Upper lobe of left lung (tissue), 6 donors: ENCODE results near the gene DYNLRB2. TPM values are rescaled to one million over a fixed set of nuclear protein-coding genes. Genes with fewer than 3 reads are reported as not detected.
A peak's percentile ranks its signal among the peaks of the same experiment; 100 is the strongest.

ENCODE experiments used
- ATAC-seq, 2 donors: fragments of 200-7000 bp; cut with Tn5 transposase; one replicate each; pipeline ENCODE4 v1.9.1; 2022; ENCODE audit warnings: mild to moderate bottlenecking in 2 of 2, moderate library complexity in 2 of 2; ENCODE audit not compliant: low FRiP score in 2 of 2
- DNase-seq, 2 donors: peaks; one replicate each; pipeline ENCODE4 v3.0.0-alpha.2; 2019 to 2020
- H3K27ac ChIP-seq, 4 donors: fragments of 200-600 bp; sonication (generic); one replicate each; pipeline ENCODE4 v1.5.1; 2016 to 2019
- H3K27me3 ChIP-seq, 4 donors: fragments of 200-600 bp; sonication (generic); one replicate each; pipeline ENCODE4 v1.5.1; 2017 to 2019
- H3K36me3 ChIP-seq, 4 donors: fragments of 200-600 bp; sonication (generic); one replicate each; pipeline ENCODE4 v1.5.1; 2016 to 2019
- H3K4me1 ChIP-seq, 4 donors: fragments of 200-600 bp; sonication (generic); one replicate each; pipeline ENCODE4 v1.5.1; 2018 to 2019
- H3K4me3 ChIP-seq, 4 donors: fragments of 200-600 bp; sonication (generic); one replicate each; pipeline ENCODE4 v1.5.1; 2017 to 2019; ENCODE audit warnings: mild to moderate bottlenecking in 2 of 4, moderate library complexity in 1 of 4
- H3K9me3 ChIP-seq, 4 donors: fragments of 200-600 bp; sonication (generic); one replicate each; pipeline ENCODE4 v1.5.1; 2018 to 2019
- CTCF ChIP-seq, 6 experiments: fragments of 450-650 bp in 4 of 6; fragments of 200-600 bp in 2 of 6; sonication (generic) in 2 of 6; IDR thresholded peaks; one replicate each; pipeline ENCODE4 v1.5.1; 2016 to 2019; ENCODE audit warnings: antibody characterized with exemption in 6 of 6
- EP300 ChIP-seq, 4 donors: sonication (generic); formaldehyde crosslinking; IDR thresholded peaks; one replicate each; pipeline ENCODE4 v1.5.1; 2017; ENCODE audit warnings: antibody characterized with exemption in 4 of 4, control low read depth in 2 of 4
- POLR2A ChIP-seq, 4 donors: fragments of 450-650 bp; IDR thresholded peaks; one replicate each; pipeline ENCODE4 v1.5.1; 2016 to 2017; ENCODE audit warnings: antibody characterized with exemption in 4 of 4, mild to moderate bottlenecking in 2 of 4
- POLR2AphosphoS5 ChIP-seq, 2 donors: sonication (generic); formaldehyde crosslinking; IDR thresholded peaks; one replicate each; pipeline ENCODE4 v1.5.1; 2017; ENCODE audit warnings: antibody characterized with exemption in 2 of 2
- WGBS, 2 donors: methylation state at CpG; one replicate each; pipeline ENCODE4 v1.1.5; 2017 to 2018; 5-methylcytosine and 5-hydroxymethylcytosine counted together
- total RNA-seq, 6 donors: library from RNA; depleted of rRNA in 4 of 6; stranded (reverse); fragments of >200 nt in 4 of 6; gene quantifications; one replicate each; pipeline versions ENCODE4 v1.1.0 to v1.2.1, GENCODE V29; 2016 to 2021
- donor health status: DM: no; HTN: no; CAD: no; lungs with moderate emphysema.
- donor health status: DM: no; HTN: yes; CAD: no; lungs with severe emphysema.

DYNLRB2 gene
- total RNA-seq, 6 donors from 2014 or later: 1.1 to 39.3 (median 8.0) TPM

GRCh38 chr16:80509872-80510271, 30.9 kb upstream of the DYNLRB2 start:
- Histone ChIP-seq H3K4me1 (no peaks in the 10 kb centered on the region), H3K4me3 (no peak overlapping the region), H3K9me3 (no peaks in the 10 kb centered on the region), H3K36me3 (no peaks in the 10 kb centered on the region), H3K27ac (no peak overlapping the region), H3K27me3 (no peaks in the 10 kb centered on the region)
- WGBS, 2 donors: 37 to 39% methylated on average over 6 of the region's 6 CpGs
- ATAC-seq (no peak), DNase-seq (no peak)
- TF ChIP-seq POLR2A (IDR thresholded peaks at IDR 0.05) (no peak), EP300 (IDR thresholded peaks at IDR 0.05) (no peak), POLR2AphosphoS5 (IDR thresholded peaks at IDR 0.05) (no peak), CTCF (IDR thresholded peaks at IDR 0.05) (no peak)

- Histone ChIP-seq H3K4me3 (no peak overlapping the region), H3K27me3 (no peaks in the 10 kb centered on the region), H3K27ac (no peak overlapping the region), H3K4me1 (no peaks in the 10 kb centered on the region), H3K9me3 (no peaks in the 10 kb centered on the region), H3K36me3 (no peaks in the 10 kb centered on the region)
- WGBS, 2 donors: 91 to 92% methylated on average over 9 of the region's 9 CpGs
- ATAC-seq (no peak), DNase-seq (no peak)
- TF ChIP-seq POLR2AphosphoS5 (IDR thresholded peaks at IDR 0.05): no peak
- no peak for TF ChIP-seq POLR2A (IDR thresholded peaks at IDR 0.05)
- no peak for TF ChIP-seq CTCF (IDR thresholded peaks at IDR 0.05)
Observed at GRCh38 chr16:80511824-80512592, 28.8 kb upstream of the DYNLRB2 start.

GRCh38 chr16:80512593-80512853, 28.3 kb upstream of the DYNLRB2 start:
- no peak for DNase-seq
- Histone ChIP-seq H3K36me3 (no peaks in the 10 kb centered on the region), H3K4me1 (no peaks in the 10 kb centered on the region), H3K9me3 (no peaks in the 10 kb centered on the region), H3K27me3 (no peaks in the 10 kb centered on the region), H3K4me3 (no peak overlapping the region), H3K27ac (no peak overlapping the region)
- 72 to 82% methylated on average over 1 of the region's 1 CpG for WGBS, 2 donors
- ATAC-seq: peak in 1 of 2 donors; percentile 51
- no peak for TF ChIP-seq CTCF (IDR thresholded peaks at IDR 0.05)
- TF ChIP-seq EP300 (IDR thresholded peaks at IDR 0.05): no peak
- no peak for TF ChIP-seq POLR2AphosphoS5 (IDR thresholded peaks at IDR 0.05)
- no peak for TF ChIP-seq POLR2A (IDR thresholded peaks at IDR 0.05)

GRCh38 chr16:80515374-80515773, 25.4 kb upstream of the DYNLRB2 start:
- WGBS, 2 donors: 95 to 96% methylated on average over 5 of the region's 5 CpGs
- ATAC-seq (no peak), DNase-seq (no peak)
- Histone ChIP-seq H3K4me1 (no peaks in the 10 kb centered on the region), H3K36me3 (no peaks in the 10 kb centered on the region), H3K27ac (no peak overlapping the region), H3K9me3 (no peaks in the 10 kb centered on the region), H3K27me3 (no peaks in the 10 kb centered on the region), H3K4me3 (no peak overlapping the region)
- TF ChIP-seq CTCF (IDR thresholded peaks at IDR 0.05): no peak
- no peak for TF ChIP-seq POLR2AphosphoS5 (IDR thresholded peaks at IDR 0.05)
- TF ChIP-seq POLR2A (IDR thresholded peaks at IDR 0.05): no peak
- no peak for TF ChIP-seq EP300 (IDR thresholded peaks at IDR 0.05)

GRCh38 chr16:80517846-80518245, 22.9 kb upstream of the DYNLRB2 start:
- Histone ChIP-seq H3K27ac (no peak overlapping the region), H3K9me3 (no peaks in the 10 kb centered on the region), H3K36me3 (no peaks in the 10 kb centered on the region), H3K27me3 (no peaks in the 10 kb centered on the region), H3K4me1 (no peaks in the 10 kb centered on the region), H3K4me3 (no peak overlapping the region)
- DNase-seq (no peak), ATAC-seq (no peak)
- TF ChIP-seq POLR2AphosphoS5 (IDR thresholded peaks at IDR 0.05) (no peak), CTCF (IDR thresholded peaks at IDR 0.05) (no peak), EP300 (IDR thresholded peaks at IDR 0.05) (no peak), POLR2A (IDR thresholded peaks at IDR 0.05) (no peak)
- WGBS, 2 donors: 80 to 87% methylated on average over 2 of the region's 2 CpGs
